CMK (cell line): ENCODE results near the gene MAN1A1.

Source experiments
- DNase-seq: peaks from one replicate; pipeline ENCODE4 v3.0.0-alpha.2; 2010; ENCODE audit warnings: low read depth

Gene MAN1A1

GRCh38 chr6:119195204-119195603 is 154.4 kb downstream of the MAN1A1 start:
- DNase-seq = no peak

GRCh38 chr6:119193707-119194106 is 155.9 kb downstream of the MAN1A1 start:
- no peak for DNase-seq

DNA sequence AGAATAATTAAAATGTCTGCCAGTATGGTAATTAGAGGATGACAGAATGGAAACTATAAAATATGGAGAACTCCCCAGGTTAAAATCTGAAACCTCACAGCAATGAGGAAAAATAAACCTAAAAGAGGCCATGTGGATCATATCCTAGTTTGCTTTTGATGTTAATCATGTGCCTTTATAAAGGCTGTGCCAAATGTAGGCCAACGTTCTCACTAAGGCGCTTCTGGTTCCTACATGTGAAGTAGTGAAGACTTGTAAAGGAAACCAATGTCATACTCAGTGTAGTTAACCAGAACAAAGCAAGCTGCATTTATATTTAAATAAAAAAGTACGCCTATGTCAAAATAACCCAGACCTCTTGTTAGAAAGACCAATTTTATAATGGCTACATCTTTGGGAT is 157.4 kb downstream of the MAN1A1 start:
- no peak for DNase-seq

DNA sequence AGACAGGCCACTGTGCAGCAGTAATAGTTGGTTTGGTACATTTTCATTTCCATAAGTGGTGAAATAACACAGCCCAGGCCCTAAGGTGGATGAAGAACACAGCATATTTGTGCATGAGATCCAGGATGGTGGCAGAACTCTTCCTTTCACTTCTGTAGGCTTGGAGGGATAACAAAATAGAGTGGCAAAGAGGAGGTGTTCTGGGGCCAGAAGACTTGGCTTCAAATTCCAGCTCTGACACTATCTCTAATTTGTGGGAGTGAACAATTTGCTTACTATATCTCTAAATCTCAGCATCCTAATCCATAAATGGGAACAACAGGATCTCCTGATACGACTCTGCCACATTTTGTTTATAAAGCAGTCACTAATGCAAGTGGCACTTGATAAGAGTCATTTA is 159.4 kb downstream of the MAN1A1 start:
- no peak for DNase-seq

GRCh38 chr6:119189498-119189897 is 160.1 kb downstream of the MAN1A1 start:
- no peak for DNase-seq

GRCh38 chr6:119187596-119187995 is 162.0 kb downstream of the MAN1A1 start:
- no peak for DNase-seq

DNA sequence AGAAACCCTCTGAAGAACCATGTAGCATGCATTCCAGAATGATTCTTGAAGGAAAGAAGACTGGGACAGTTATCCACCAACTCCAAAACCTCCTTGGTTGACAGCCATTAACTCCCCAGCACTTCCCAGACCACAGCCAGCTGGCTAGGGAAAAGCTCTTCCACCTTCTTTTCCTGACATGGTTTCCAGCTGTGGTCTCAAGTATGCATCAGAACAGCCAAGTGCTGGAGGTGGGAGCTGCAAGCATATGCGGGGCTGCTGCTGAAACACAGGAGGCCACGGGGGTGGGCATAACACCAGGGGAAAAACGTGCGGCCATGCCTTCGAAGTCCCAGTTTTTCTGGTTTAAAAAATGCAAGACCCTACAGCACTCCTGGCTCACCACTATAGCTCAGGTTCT is 163.1 kb downstream of the MAN1A1 start:
- no peak for DNase-seq

DNA sequence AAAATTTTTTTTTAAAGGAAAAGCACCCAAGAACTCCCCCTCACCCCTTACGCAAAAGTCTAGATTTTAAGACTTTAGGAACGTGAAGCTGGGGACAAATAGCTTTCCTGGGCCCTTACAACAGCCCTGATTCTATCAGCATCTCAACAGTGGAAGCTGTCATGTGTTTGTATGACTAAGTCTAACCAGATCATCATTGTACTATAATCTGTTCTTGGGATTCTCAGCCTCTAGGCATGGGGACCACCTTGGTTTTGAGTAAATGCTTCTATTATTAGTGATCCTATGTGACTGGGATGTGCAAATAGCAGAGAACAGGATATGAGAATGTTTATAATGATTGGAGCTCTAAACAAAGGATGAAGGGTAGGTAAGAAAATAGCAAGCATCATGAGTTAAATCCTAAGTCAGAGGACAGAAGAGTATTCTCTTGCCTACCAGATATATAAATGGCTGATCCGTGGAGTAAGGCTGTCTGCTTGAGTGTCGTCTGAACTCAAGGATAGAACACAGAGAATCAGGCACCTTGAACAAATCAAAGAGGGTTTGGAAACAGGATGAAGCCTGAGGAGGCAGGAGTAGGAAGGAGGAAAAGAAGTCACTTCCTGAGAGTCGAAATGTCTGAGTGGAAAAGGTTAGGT is 165.4 kb downstream of the MAN1A1 start:
- no peak for DNase-seq

DNA sequence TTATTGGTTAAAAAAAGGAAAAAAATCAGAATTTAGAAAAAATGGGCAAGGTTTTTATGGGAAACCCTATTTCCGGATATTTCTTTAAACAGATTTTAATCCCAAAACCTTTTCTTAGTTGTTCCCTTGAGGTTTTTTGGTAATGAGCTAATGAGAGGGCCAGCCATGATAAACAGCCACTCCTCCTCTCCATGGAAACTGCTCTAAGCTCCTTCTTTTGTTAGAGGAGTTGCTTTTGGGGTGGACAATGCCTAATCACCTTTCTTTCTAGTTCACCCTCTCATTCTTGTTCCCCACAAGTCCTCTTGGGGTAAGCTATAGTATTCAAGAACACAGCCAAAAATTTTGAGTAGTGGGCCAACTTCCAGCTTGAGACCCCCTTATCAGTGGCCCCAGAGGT is 166.1 kb downstream of the MAN1A1 start:
- no peak for DNase-seq

- no peak for DNase-seq
Measured at GRCh38 chr6:119182875-119183274, 166.7 kb downstream of the MAN1A1 start.

GRCh38 chr6:119182216-119182803 is 167.3 kb downstream of the MAN1A1 start:
- no peak for DNase-seq

DNA sequence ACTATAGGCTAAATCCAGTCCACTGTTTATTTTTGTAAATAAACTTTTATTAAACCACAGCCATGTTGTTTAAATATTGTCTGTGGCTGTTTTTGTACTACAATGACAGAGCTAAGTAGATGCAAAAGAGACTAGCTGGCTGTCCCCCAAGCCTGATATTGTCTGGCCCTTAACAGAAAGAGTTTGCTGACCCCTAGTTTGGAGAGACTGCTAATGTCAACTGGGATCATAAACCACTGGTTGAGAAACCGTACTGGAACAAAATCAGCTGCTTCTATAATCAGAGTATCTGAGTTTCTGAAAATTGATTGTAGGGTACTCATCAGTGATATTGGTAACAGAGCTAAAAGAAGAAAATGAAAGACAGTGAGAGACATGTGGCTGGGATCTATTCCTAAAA is 168.5 kb downstream of the MAN1A1 start:
- DNase-seq = no peak

GRCh38 chr6:119179842-119180241 is 169.7 kb downstream of the MAN1A1 start:
- DNase-seq = no peak

- DNase-seq = no peak
Measured at GRCh38 chr6:119179062-119179461, 170.5 kb downstream of the MAN1A1 start.

- DNase-seq = no peak
Measured at GRCh38 chr6:119176445-119176844, 173.1 kb downstream of the MAN1A1 start.

GRCh38 chr6:119174879-119175817 is 174.4 kb downstream of the MAN1A1 start:
- no peak for DNase-seq

- no peak for DNase-seq
Measured at GRCh38 chr6:119174085-119174445, 175.5 kb downstream of the MAN1A1 start.

GRCh38 chr6:119173249-119174084 is 176.1 kb downstream of the MAN1A1 start:
- DNase-seq = no peak

DNA sequence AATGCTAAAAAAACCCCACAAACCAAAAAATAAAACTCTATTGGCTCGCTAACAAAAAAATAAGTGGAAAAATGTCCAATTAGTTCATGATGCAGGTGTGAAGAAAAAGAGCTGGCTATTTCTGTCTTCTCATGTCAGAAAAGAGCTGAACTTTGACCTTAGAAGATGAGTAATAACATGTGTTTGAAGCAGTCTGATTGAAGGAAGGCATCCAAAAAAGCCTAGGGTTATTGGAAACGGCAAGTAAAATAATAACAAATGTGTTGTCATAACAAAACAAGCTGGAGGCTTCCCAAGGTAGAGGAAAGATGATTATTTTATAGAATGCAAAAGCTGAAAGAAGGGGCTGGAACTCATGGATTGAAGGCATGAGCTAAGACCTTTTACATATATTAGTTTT is 176.7 kb downstream of the MAN1A1 start:
- no peak for DNase-seq

- DNase-seq = no peak
Measured at GRCh38 chr6:119171864-119172588, 177.5 kb downstream of the MAN1A1 start.

GRCh38 chr6:119171088-119171841 is 178.3 kb downstream of the MAN1A1 start:
- no peak for DNase-seq
